GM12864 (cell line): ENCODE measurements around the gene IQCK.

Experiments
- DNase-seq: peaks from one replicate; pipeline ENCODE4 v3.0.0-alpha.2; 2011; ENCODE audit warnings: low read depth
- H3K4me3 ChIP-seq: 2 replicates; pipeline ENCODE4 v1.5.1; 2011; ENCODE audit warnings: mild to moderate bottlenecking, low read depth, low read length, control low read depth
- CTCF ChIP-seq: IDR thresholded peaks from 2 replicates; pipeline ENCODE4 v1.5.1; 2011; ENCODE audit warnings: low read depth, mild to moderate bottlenecking, moderate library complexity, low read length, control low read depth, inconsistent platforms; ENCODE audit errors: missing control alignments

Gene IQCK

GRCh38 chr16:19705146-19705501, 12.9 kb upstream of the IQCK start:
- no peak for TF ChIP-seq CTCF
- no peak overlapping the region for H3K4me3 ChIP-seq
- DNase-seq, result no peak

- no peak overlapping the region for H3K4me3 ChIP-seq
- TF ChIP-seq CTCF, result no peak
- no peak for DNase-seq
Measured at GRCh38 chr16:19705843-19706242, 12.2 kb upstream of the IQCK start.

GRCh38 chr16:19706846-19707245, 11.2 kb upstream of the IQCK start:
- H3K4me3 ChIP-seq, result no peak overlapping the region
- no peak for TF ChIP-seq CTCF
- no peak for DNase-seq

- TF ChIP-seq CTCF, result no peak
- H3K4me3 ChIP-seq, result no peak overlapping the region
- DNase-seq, result no peak
Measured at GRCh38 chr16:19707569-19708295, 10.3 kb upstream of the IQCK start.

GRCh38 chr16:19708296-19709205, 9.5 kb upstream of the IQCK start:
- no peak for DNase-seq
- no peak overlapping the region for H3K4me3 ChIP-seq
- TF ChIP-seq CTCF, result no peak

GRCh38 chr16:19709381-19710136, 8.5 kb upstream of the IQCK start:
- no peak overlapping the region for H3K4me3 ChIP-seq
- no peak for TF ChIP-seq CTCF
- no peak for DNase-seq
